Endothelial cell of hepatic sinusoid (primary cell): ENCODE results near the gene C8B.

Source experiments
- in situ Hi-C: cut with HindIII; loops from 2 replicates; pipeline ENCODE4 v1.10.0; 2017; ENCODE audit warnings: low sequenced_read_pairs

Gene C8B

GRCh38 chr1:56934430-56935060 is 31.3 kb downstream of the C8B start:
- in situ Hi-C loops: no loop called here

- in situ Hi-C loops: no loop called here
These were observed 32.2 kb downstream of the C8B start for GRCh38 chr1:56933606-56934005.

DNA sequence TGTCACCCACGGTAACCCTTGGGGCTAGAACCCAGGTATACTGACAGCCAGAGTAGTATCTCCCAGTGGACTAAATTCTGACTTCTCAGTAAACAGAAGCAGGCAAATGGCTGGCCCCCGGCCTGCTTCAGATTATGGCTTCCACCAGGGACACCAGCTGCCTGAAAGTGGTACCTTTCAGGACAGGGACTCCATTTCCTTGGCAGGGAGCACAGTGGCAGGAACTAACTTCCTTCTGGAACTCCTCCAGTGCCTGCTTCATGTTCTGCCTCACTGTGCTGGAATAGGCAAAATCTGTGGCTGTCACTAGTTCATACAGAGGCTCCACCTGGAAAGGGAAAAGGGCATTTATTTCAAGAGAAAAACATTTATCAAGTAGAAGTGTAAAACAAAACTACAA is 32.7 kb downstream of the C8B start:
- in situ Hi-C loops: no loop called here

DNA sequence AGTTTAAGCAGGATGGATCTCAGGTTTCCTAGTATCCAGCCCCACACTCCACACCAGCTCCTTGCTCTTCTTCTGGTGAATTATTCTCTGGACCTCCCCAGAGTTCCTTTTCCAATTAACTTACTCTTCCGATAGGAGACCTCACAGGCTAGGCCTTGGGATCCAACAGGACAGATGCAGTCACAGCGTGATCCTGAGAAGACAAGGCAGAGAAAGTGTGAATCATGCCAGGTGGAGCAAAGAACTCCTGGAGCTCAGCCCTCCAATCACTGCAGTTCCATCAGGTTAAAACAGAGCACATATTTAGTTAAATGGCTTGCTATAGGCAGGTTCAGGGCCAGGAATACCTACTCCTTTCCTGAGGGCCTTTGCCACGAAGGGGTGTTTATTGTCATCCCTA is 34.1 kb downstream of the C8B start:
- in situ Hi-C loops: no loop called here

DNA sequence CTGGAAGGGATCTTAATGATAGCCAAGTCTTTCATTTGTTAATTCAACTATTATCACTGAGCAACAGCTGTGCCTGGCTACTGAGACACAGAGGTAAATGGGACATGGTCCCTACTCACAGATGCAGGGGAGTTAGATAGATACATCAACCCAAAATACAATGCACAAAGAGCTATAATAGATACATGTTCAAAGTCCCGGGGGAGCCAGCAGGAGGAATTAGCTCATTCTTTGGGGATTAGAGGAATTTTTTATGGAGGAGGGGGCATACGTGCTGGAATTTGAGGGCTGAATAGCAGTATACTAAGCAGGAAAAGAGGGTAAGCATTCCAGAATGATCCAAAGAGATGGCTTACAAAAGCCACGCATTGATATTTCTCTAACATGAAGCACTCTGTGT is 34.6 kb downstream of the C8B start:
- in situ Hi-C loops: no loop called here

DNA sequence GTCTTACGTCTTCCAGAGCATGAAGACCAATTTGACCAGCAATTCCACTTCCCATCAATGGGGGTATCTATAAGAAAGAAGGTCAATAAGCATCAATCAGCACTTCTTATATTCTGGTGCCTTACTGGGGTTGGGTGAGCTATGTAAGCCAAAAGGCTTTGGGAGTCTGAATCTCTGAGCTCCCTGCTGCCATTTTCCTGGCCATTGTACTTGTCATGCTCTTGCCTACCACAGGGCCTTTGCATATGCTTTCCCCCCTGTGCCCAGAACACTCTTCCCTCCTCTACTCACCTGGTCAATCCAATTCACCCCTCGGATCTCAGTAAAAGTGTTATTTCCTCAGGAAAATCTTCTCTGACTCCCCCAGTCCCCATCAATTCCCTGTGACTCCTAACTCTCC is 36.3 kb downstream of the C8B start:
- in situ Hi-C loops: no loop called here

DNA sequence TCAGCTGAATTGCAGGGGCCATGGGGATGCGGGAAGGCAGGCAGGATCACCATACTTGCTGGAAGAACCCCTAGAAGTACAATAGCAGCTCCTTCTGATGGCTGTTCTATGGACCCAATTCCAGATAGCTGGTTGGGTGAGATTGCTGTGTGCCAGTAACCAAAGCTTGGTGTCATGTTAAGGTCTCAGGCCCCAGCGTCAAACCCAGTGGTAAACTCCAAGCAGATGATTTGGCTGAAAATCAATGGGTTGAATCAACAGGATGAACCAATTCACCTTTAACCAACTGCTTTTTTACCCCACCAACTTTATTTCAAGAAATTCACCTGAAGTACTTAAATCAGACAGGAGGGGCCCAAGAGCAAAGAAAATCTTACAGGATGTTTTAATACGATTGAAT is 37.8 kb downstream of the C8B start:
- in situ Hi-C loops: no loop called here

DNA sequence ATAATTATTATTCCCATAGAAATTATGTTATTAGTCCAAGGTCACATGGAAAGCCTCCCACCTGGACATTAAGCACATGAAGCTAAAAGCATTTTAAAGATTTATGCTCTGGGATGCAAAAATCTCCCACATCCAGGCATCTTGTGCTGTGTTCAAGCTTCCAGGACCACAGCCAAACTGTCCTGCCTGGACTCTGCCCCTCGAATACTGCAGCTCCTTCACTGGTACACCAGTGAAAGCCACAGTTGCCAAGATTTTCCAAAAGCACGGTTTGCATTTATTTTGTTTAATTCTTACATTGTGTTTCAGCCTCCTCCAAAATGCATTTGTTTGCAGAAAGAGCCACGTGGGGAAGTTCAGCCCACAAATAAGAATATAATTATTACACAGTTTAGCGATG is 38.6 kb downstream of the C8B start:
- in situ Hi-C loops: no loop called here

DNA sequence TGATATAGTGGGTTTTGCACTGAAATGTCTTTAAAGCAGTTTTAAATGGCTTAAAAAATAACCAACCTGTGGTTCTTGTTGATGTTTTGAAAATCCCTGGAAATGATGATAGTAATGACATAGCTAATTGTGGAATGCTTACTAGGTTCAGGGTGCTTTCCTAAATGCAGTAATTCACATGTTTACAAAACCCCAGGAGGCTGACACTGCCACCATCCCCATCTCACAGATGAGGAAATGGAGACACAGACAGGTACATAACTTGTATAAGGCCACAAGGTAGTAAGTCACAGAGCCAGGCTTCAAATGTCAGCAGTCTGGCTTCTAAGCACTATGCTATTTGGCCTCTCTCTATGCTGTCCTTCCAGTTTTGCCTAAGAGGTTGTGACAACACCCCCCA is 40.6 kb downstream of the C8B start:
- in situ Hi-C loops: no loop called here

- in situ Hi-C loops: no loop called here
These were observed 41.7 kb downstream of the C8B start for GRCh38 chr1:56924116-56924515.

DNA sequence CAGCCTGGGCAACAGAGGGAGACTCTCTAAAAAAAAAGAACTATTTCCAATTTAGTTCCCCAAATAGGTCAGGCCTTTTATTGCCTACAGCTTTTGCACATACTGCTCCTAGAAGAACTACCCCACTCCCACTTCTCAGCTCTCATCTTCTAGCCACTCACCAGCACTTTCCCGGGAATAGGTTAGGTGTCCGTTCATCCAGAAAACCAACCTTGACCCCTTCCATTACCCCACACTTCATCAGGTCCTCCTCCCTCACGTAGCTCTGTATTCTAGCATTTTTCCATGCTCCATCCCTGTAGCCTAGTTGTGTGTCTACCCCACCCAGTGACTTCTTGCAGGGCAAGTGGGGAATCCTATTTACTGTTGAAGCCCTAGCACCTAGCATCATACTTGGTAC is 42.6 kb downstream of the C8B start:
- in situ Hi-C loops: no loop called here

DNA sequence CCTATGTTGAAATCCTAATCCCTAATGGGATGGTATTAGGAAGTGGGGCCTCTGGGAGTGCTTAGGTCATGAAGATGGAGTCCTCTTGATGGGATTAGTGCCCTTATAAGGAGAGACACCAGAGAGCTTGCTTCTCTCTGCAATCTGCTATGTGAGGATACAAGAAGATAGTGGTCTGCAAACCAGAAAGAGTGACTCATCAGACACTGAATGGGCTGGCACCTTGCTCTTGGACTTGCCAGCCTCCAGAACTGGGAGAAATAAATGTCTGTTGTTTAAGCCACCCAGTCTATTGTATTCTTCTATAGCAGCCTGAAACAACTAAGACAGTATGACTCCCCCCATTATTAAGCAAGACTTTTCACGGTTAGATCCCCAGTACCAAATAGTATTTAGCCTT is 43.3 kb downstream of the C8B start:
- in situ Hi-C loops: no loop called here

GRCh38 chr1:56922070-56922469 is 43.7 kb downstream of the C8B start:
- in situ Hi-C loops: no loop called here

- in situ Hi-C loops: no loop called here
These were observed 44.3 kb downstream of the C8B start for GRCh38 chr1:56921479-56921878.

DNA sequence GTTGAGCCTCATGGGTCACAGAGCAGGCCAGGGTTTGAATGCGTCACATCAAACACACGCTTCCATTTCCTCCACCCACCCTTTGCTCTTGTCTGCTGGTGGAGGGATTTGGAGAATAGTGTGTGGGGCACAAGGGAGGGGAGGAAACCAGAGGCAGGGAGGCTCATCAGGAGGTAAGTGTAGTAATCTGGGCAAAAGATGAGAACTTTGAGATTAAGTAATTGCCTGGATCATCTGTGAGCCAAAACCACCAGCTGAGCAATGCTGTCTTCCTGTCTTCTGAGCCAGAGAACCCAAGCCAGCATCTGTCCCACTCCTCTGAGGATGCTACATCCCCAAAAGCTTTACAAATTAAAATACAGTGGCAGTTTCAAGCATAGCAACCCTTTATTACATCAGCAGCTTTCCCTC is 45.2 kb downstream of the C8B start:
- in situ Hi-C loops: no loop called here

DNA sequence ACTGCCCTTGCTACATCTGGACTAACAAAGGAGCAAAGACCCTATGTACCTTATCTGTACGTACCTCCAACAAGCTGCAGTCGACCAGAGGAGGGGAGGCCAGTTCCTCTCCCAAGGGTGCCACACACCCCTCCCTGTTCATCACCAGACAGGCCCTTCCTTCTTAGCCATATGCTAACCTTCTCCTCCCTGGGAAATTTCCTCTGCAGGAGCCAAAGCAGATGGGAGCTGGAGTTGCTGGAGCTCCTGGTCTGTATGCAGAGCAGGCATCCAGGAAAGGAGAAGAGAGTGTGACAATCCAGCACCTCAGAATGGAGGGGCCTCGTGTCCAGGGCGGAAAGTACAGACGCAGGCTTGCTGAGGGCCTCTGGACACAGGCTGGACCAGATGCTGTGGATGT is 48.5 kb downstream of the C8B start:
- in situ Hi-C loops: no loop called here

GRCh38 chr1:56916630-56917029 is 49.2 kb downstream of the C8B start:
- in situ Hi-C loops: no loop called here

DNA sequence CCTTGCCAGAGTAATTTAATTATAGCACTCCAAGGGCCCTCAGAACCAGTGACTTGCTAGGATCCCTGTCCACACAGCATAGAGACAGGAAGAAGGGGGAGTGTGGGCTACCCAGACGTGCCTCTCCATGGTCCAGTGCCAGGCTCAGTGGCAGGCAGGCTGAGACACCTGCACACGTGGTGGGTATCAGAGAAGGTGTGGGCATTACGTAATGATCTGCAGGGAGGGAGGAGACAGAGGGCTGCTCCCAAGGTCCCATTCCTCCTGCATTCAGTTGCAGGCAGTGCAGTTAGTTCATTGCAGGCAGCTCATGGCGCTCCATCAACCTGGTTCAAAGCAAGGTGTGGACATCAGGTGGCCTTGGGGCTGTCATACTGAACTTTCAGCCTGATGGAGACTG is 49.9 kb downstream of the C8B start:
- in situ Hi-C loops: no loop called here

DNA sequence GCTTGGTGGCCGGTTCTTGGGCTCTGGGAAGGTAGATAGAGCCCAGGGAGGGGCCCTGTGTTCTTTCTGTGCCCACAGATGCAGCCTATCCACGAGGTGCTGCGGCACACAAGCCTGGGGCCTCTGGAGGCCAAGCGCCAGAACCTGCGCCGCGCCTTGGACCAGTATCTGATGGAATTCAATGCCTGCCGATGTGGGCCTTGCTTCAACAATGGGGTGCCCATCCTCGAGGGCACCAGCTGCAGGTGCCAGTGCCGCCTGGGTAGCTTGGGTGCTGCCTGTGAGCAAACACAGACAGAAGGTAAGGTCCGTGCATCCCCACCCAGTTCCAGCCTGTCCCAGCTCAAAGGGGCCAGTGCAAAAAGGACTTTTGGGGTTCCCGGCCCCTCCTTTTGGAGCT is 53.5 kb downstream of the C8B start:
- in situ Hi-C loops: no loop called here

DNA sequence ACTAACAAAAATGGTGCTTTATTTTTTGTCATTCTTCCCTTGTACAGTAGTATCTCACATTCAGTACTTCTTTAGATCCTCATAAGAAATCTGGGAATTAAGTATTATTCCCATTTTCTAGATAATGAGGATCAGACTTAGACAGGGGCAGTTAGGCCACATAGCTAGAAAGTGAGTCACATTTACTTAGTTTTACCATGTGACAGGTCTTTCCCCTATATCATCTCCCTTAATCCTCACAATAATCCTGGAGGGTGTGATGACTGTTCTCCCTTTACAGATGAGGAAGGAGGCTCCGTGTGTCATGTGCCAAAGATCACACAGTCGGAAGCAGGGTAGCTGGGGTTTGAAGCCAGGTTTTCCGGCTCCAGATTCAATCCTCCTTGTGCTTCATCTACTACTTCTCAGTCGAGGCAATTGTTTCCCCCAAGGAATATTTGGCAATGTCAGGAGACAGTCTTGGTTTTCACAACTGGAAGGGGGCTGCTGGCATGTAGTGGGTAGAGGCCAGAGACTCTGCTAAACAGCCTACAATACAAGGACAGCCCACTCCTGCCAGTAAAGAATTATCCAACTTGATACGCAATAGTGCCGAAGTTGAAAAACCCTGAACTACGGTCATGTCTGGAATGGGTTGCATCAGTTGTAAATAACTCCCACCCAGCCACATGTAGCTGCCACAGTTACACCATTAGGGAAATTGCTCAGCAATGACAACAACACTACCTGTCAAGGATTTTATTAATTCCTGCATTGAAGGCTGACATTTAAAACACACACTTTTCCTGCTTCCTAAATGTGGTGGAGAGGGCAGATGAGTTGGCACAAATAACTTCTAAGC is 54.5 kb downstream of the C8B start:
- in situ Hi-C loops: no loop called here

GRCh38 chr1:56910441-56910985 is 55.3 kb downstream of the C8B start:
- in situ Hi-C loops: no loop called here

DNA sequence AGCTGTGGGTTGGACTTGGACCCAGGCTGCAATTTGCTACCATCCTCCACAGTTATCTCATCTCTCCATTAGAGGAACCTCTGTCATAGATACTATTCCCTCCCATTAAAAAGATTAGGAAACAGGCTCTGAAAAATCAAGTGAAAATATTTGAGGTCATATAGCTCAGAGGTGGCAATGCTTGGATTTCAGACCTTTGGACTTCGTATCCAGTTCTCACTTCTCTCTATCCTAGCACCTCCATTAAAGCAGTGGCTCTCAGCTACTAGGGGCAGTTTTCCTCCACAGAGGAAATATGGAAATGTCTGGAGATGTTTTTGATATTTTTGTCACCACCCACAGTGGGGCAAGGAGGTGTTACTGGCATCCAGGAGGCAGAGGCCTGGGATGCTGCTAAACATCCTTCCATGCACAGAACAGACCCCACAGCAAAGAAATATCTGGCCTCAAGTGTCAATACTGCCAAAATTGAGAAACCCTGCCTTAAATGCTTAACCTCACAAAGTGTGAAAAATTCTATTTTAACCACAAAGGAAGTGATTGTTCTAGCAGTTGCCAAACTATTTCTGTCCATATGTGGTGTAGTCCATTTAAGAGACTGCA is 57.1 kb downstream of the C8B start:
- in situ Hi-C loops: no loop called here
